IPS-NIHi11 (cell line): ENCODE data around the gene CHN2.

Experiments used
- DNase-seq: peaks from one replicate; pipeline ENCODE4 v3.0.0; 2012; ENCODE audit warnings: mixed read lengths, low spot score

The CHN2 gene

GRCh38 chr7:29335188-29336083 lies 140.9 kb downstream of the CHN2 start:
- DNase-seq: no peak

GRCh38 chr7:29337546-29338116 lies 143.1 kb downstream of the CHN2 start:
- no peak for DNase-seq

DNA sequence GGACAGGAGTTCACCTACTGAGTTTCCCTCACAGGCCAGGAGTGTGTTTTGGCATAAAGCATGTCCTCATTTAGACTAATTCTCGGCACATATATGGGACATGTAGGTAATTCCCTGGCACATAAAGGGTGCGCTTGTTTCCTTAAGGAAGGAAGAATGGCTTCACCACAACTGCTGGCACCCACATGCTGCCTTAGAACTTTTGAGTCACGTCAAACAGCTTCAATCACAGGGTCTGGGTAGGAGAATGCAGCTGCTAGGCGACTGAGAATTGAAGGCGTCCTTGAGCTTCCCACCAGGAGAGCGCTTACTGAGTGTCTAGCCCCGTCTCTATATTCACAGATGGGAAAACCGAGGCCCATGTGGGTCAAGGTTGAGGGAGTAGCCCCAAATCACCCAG lies 146.1 kb downstream of the CHN2 start:
- DNase-seq: no peak

- no peak for DNase-seq
These were observed 146.6 kb downstream of the CHN2 start for GRCh38 chr7:29341156-29341555.

DNA sequence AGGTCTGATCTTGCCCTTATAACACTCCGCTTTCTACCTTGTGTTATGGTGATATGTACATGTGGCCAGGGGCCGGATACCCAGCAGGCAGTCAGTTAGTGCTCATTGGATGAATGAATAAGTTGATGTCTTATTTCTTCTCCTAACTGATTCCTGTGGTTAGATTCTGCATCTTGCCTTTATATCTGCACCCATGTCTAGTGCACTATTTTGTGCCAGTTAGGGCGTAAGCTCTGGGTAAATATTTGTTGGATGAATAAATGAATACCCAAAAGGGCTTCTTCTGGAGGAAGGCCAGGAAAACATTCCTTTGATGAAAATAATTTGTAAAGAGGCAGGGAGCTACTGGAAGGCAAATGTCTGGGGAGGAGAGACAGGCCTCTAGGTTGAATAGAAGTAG lies 148.2 kb downstream of the CHN2 start:
- DNase-seq: no peak

- DNase-seq: no peak
These were observed 148.8 kb downstream of the CHN2 start for GRCh38 chr7:29343399-29343798.

GRCh38 chr7:29344334-29344978 lies 149.9 kb downstream of the CHN2 start:
- DNase-seq: no peak

GRCh38 chr7:29345590-29345989 lies 151.0 kb downstream of the CHN2 start:
- DNase-seq: peak; percentile 40

DNA sequence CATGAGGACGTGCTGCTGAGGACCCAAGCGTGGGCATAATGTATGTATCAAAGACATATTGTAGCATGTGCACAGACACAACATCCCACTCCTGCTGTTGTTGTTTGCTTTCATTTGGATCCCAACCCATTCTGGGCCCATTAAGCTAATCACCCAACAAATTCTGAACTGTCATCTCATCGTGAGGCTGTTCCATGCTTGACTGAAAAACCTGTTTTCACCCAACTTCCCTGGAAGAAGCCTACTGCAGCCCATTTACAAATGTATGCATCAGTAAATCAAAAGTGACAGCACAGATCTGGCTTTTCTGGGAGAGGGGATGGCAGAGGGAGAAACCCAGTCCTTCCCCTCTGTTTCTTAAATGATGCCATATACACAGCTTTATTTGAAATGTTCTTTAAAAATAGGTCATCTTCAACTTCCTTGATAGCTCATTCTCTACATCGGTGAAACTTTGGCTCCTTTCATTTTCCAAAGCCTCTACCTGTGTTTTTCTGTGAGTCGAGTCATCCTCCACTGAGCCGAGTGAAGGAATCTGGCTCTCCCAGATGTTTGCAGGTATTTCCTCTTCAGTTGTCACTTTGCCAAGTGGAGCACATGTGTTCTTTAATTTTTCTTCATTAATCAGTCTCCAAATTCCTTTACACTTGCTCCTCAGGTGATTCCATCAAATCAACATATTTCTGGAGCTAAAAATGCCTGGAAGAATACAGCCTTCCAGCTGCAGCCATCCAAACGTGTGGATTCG lies 151.8 kb downstream of the CHN2 start:
- no peak for DNase-seq

- no peak for DNase-seq
These were observed 154.8 kb downstream of the CHN2 start for GRCh38 chr7:29349362-29349761.

GRCh38 chr7:29350351-29350750 lies 155.8 kb downstream of the CHN2 start:
- no peak for DNase-seq

GRCh38 chr7:29352041-29352440 lies 157.5 kb downstream of the CHN2 start:
- DNase-seq: no peak

DNA sequence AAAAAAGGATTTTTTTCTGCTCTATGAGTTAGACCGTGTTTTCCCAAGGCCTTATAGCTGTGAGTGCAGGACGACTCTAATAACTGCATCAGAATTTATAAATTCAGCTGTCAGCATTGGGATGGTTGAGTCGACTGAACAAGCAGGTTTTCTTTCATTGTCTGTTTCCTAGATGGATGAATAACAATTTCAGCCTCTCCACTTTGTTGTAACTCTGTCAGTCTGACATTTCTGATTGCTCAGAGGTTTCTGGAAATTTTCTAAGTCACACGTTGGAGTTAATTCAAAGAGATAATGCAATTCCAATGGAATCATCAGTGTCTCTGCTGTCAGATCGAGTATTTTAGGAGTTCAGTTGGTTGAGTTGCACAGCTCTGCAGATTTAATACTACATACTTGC lies 159.2 kb downstream of the CHN2 start:
- DNase-seq: no peak

DNA sequence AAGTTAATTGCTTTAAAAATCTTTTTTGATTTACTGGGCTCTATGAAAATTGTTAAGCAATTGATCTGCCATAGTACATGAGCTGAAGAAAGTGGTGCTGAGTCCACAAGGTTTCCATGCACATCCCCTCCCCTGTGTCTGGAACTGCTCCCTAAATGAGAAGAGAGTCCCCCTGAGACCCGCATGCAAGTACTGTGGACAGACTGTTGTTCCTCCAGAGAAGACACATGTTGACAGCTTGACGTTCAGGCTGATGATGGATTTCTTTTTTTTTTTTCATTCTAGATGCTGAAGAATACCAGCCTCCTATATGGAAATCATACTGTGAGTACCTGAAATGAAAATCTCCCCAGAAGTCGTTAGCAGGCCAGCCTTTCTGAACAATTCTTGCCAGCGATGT lies 159.8 kb downstream of the CHN2 start:
- DNase-seq: no peak

DNA sequence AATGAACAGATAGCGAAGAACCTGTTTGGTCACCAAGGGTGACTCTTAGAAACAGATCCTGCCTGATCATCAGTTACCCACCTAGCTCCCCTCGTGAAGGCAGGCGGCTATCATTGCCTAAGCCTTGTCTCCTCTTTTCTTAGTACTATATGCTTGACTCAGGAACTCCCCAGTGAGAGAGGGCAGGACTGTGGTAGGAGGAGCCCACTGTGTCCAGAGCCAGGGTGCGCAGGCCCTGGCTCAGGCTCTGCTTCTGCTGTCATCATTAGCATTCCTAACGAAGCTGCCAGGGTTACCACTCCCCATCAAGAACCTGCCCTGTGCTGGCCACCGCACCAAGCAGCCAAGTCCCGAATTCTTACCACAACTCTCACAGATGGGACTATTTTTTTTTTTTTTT lies 160.8 kb downstream of the CHN2 start:
- no peak for DNase-seq

- DNase-seq: no peak
These were observed 162.1 kb downstream of the CHN2 start for GRCh38 chr7:29356631-29357030.

GRCh38 chr7:29359482-29360093 lies 165.0 kb downstream of the CHN2 start:
- DNase-seq: no peak

GRCh38 chr7:29360633-29361625 lies 166.4 kb downstream of the CHN2 start:
- no peak for DNase-seq

DNA sequence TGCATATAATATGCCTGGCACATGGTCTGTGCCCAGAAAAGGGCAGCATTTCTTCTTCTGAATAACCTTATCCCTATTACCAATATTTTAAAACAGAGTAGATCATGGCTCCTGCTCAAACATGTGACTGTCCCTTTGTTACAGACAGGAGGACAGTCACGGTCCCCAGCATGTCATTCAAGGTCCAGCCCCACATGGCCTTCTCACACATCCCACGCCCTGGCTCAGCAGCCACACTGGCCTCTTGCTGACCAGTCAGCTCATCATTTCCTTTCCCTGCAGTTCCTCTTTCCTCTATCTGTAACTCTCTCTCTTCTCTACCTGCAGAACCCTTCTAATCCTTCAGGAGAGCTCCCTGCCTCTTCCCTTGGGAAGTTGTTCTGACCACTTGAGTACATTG lies 167.8 kb downstream of the CHN2 start:
- no peak for DNase-seq

- no peak for DNase-seq
These were observed 169.3 kb downstream of the CHN2 start for GRCh38 chr7:29363636-29364425.
